GM19324 (cell line): ENCODE results near the gene EPHA6.
"Not testable (repeated sequence)": the region's sequence is repeated elsewhere in the genome, so short reads cannot be mapped to it uniquely, and the experiment has no call there.

Source experiments
- ATAC-seq: cut with Tn5 transposase; IDR thresholded peaks from one replicate; pipeline ENCODE4 v1.9.1; 2021; ENCODE audit warnings: mild to moderate bottlenecking, moderate library complexity; ENCODE audit not compliant: unreplicated experiment, low FRiP score

The EPHA6 gene

DNA sequence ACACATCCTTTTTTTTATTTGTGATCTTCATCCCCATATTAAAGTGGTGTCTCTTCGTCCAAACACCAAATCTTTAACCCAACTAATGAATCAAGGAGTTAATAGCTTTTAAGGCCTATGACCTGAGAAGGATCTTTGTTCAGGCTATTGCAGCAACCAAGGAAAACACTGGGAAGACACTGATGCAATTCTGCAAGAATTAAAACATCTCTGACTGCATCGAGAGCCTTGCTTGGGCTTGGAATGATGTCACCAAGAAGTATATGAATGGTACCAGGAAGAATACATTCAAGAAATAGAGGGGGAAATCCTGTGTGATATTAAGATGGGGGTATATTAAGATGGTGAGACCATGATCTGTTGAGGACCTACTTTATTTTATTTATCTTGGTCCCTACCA lies 736.0 kb downstream of the EPHA6 start:
- no peak for ATAC-seq

DNA sequence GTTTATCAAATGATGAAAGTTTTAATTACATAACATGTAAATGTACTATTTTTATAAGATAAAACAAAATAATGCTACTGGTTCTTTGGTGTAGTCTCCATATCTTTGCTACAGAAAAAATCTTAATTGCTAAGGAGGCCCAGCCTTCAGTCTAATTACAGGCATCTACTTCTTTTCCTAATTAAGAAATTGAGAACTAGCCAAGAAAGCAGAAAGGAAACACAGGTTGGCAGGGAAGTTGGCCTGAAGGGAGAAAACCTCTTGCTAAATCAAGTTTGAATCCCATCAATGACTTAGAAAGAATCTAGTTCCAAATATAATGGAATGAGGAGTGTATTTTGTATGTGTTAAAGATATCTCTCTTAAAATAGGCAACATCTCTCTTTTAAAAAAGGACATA lies 737.8 kb downstream of the EPHA6 start:
- no peak for ATAC-seq

DNA sequence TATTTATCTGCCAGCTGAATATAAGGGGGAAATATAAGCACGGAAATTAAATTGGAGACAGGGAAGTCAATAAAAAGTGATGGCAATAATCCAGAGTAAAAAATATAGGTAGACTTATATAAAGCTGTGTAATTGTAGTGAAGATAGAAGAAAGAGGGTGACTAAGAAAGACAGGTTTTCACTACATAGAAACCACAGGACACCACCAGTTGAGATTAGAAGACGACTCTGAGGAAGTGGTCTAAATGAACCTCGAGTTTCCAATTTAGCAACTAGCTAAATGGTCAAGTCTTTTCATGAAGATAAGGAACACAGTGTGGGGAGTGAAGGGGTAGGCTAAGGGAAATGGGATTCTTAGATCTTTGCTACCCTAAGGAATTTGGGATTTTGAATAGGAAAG lies 761.3 kb downstream of the EPHA6 start:
- ATAC-seq, result no peak

DNA sequence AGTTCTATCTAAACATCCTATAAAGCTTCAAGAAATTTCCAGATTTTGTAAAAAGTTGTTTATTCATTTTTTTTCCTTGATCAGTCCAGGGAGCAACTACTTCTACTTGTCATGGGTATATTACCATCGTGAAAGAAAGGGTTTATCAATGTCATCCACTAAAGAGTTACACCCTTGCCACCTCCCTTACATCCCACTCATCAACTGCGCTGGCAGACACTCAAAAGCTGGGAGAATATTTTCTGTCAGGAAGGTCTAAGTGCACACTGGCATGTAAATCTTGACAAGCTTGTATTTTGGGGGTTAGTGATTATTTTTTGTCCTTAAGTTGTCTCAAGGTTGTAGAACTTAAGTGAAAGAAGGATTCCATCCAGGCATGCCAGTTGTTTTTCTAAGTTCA lies 761.8 kb downstream of the EPHA6 start:
- ATAC-seq, result no peak

DNA sequence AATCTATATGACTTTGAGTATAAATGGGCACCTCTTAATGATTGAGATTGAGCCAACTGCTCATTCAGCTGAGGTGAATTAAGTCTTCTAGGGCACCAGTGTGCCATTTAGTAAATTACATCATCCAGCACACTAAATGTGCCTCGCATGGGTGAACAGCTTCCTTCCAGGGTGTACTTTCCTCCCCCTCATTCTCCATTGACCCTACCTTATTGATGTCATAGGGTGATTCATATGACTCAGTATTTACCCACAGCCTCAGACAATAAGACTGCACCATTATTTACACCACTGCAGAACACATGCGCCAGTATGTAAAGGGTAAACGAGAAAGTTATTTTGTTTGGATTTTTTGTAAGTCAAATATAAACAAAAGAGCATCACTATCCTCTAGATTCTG lies 765.0 kb downstream of the EPHA6 start:
- no peak for ATAC-seq

DNA sequence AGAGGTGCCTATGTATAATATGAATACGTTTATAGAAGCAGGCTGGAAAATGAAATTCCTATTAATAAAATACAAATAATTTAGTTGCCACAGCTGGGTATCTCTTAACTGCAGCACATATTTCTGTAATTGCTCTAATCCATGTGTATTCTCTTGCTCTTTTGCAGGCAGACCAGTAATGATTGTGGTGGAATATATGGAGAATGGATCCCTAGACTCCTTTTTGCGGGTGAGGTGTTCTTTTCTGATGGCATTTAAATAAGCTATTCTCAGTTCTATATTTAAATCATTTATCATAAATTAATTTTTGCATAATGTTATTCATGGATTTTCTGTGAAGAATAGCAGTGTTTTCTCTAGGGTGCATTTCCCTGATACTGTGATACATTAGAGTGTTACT lies 796.2 kb downstream of the EPHA6 start:
- ATAC-seq, result no peak

DNA sequence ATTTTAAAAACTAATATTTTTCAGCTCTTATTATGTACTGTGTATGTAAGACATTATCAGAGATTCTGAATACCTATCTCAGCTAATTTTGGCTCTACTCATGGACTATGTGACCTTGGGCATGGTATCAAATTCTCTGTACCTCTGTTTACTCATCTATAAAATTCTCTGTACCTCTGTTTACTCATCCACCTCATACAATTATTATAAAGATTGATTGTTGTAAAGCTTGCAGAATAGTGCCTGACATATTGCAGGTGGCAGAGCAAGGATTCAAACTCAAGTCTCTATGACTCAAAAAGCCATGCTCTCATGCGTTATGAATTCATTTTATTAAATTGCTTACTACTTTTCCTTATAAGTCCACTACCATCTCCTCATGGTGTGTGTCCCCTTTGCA lies 798.2 kb downstream of the EPHA6 start:
- no peak for ATAC-seq

DNA sequence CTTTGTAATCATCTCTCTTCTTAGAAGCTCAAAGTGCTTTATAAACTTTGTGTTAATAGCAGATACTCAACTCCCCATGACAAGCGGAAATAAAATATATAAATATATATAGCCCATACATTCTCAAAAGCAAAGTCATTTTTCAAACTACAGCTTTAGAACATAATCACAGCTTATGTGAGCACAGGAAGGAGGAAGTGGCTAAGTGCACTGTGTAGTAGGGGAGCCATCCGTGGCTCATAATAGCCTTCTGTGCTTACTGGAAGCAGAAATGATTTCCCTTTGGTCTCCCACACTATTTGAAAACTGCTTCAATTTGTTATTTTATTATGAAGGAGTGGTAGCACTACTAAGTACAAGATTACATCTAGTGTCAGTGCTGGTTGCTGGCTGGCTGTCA lies 798.7 kb downstream of the EPHA6 start:
- ATAC-seq, result no peak

DNA sequence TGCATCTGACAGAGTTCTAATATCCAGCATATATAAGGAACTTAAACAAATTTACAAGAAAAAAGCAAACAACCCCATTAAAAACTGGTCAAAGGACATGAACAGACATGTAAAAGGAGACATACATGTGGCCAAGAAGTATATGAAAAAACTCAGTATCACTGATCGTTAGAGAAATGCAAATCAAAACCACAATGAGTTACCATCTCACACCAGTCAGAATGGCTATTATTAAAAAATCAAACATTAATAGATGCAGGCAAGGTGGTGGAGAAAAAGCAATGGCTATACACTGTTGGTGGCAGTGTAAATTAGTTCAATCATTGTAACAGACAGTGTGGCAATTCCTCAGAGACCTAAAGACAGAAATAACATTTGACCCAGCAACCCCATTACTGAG lies 806.1 kb downstream of the EPHA6 start:
- not testable (repeated sequence) for ATAC-seq

DNA sequence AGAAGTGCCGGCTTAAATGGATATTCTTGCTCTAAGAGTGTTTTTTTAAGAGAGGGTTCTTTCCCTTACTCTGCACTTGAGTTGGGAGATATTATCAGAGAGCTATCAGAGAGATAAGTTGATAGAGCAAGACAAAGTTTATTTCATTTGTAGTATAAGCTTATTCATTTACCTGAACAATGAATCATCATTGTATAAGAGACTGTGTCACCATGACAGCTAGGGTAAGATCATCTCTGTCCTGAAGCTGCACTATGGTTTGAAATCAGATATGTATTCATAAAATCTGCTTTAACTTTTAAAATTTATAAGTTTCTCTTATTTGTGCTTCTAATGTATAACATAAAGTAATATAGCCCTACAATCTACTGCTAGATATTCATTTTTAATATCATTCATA lies 822.1 kb downstream of the EPHA6 start:
- ATAC-seq, result no peak

DNA sequence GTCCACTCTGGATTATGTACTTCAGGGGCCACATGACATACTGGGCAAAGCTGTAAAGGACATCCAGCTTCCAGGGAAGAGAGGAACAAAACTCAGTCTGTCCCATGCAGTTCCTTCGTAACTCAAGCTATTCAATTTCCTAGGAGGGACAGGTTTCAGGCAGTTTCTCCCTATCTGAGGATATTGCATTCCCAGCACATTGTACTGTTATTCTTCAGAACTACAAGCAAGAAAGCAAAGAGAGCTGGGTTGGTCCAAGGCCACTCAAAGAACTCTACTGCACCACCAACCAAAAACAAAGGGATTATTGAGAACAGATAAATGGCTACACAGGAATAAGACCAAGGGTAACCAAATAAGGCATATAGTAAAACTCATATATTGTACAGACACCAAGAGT lies 832.5 kb downstream of the EPHA6 start:
- no peak for ATAC-seq

DNA sequence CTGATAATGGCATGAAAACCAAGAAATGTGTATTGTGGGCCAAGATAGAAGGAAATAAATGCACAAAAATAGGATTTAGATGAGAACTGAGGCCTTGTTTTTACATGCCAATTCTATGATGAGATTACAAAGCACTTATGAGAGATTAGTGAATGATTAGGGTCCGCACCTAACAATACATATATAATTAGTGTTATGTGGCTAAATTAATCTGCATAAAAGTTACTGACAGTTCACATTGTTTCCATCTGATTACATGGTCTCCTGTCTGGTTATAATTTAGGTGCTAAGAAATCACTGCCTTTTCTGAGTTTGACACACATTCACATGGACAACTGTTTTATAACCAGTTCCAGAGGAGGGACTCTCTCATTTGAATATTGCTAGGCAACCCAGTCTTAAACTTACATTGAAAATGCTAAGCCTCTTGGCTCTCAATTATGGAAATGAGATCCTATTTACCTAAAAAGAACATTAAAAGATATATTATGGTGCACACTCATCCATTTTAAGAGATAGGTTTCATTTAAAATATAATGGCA lies 833.1 kb downstream of the EPHA6 start:
- no peak for ATAC-seq

DNA sequence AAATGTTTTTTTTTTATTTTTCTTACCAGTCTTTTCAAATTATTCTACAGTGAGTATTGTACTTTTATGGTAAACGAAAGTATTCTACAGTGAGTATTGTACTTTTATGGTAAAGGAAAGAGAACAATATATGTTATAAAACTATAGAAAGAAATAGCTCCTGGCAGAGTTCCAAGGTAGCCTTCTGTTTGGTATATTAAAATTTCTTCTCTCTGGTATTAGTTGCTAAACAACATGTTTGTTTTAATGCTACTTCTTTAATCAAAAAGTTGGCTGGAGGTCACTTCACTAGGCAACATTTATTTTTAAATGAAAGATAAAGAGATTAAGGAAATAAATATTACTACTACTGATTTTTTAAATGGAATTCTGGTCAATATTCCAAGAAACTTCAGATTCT lies 841.6 kb downstream of the EPHA6 start:
- no peak for ATAC-seq

DNA sequence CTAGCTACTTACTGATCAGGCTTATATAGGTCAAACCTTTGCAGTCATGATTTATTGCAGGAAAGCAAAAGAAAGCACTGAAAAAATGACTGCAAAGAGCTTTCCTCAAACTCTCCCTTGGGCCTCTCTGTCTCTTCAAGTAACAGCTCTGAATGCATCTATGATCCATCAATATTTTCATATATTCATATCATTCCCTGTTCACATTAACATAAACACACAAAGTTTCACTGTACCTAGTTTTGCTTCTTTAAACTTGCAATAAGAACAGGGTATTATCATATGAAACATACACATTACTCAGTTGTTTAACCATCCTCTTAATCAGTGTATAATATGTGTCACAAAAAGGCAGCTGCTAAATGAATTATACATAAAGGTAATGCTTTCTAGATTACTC lies 842.2 kb downstream of the EPHA6 start:
- ATAC-seq, result no peak

DNA sequence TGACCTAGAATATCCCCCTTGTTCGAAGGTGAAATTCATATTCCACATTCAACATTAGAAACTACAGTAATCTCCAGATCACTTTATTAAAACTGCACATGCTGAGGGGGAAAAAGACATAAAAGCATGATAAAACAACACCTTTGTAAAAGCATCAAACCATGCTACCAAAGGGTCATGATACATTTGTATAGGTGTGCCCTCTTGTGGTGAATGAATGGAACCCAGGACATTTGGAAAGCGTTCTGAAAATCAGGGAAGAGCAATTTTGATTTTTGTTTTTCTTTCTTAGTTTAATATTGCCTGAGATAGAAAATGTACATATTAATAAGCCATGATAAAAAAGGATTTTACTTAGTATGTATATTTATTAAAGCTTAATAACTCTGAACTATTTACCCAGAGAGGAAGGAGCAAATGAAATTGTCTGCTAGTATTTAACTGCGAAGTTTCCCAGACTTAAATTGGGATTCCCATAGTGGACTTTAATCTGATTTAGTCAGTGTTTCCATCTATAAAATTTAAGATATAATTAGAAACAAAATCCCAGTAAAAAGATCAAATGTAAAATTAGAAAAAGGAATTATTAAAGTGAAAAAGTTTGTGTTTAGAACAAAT lies 844.4 kb downstream of the EPHA6 start:
- ATAC-seq, result no peak

DNA sequence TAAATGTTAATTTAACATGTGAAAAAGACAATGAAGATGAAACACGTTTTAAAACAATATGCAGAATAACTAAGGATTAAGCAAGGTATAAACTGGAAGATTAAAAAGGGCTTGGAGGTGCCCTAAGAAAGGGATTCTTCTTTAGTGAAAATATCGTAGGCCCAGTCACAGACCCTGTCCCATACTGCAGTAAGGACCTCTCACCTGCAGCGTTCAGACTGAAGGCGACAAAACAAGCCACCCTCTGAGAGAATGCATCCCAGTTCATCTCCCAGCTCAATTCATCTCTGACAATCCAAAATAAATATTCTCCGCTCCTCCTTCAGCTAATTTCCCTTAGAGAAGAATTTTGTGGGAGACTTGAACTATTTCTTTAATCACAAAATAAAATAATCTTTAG lies 847.9 kb downstream of the EPHA6 start:
- ATAC-seq, result no peak

DNA sequence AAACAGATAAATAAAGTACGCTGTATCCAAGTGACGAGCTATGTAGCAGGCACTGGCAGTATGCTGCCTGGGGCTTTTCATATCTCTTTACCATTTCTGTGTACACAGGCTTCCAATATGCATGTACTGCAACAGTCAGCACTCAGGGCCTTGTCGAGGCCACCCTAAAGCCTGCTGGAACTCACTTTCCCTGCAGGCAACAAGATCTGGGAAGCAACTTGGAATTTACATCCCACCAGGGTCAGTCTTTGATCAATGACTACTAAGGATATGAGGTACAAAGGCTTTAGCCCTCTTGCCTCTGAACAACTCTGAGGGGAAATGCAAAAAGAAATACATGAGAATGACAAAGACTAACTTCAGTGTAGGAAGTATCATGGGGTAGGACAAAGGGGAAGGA lies 848.4 kb downstream of the EPHA6 start:
- ATAC-seq, result no peak

DNA sequence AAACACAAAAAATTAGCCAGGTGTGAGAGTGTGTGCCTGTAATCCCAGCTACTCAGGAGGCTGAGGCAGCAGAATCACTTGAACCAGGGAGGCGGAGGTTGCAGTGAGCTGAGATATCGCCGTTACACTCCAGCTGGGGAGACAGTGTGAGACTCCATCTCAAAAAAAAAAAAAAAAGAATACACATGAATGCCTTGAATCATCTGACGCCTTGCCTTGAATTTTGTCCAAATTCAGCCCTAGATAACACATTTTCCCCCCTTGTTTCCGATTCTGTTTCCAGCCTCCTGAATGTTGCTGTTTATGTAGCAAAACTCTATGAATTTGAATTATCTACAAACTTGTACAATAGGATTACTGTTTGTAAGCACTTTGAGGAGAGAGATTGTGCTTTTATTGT lies 851.5 kb downstream of the EPHA6 start:
- ATAC-seq, result no peak

DNA sequence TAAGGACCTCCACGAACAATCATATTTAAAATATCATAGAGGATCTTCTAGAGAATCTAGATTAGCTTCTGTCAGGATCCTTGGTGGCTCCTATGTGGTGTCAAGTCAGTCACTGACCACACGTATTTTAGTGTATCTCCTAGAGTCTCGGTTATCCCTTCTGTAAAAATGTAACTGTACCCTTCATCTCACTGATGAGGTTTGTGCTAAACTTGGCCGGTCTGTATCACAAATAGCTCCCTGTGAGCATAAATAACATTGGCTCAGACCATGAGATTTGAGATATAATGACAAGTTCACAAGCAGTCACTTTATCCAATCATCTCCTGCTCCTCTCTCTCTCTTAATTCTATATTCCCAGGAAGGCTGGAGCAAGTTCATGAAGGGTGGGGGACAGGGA lies 856.6 kb downstream of the EPHA6 start:
- ATAC-seq, result no peak

DNA sequence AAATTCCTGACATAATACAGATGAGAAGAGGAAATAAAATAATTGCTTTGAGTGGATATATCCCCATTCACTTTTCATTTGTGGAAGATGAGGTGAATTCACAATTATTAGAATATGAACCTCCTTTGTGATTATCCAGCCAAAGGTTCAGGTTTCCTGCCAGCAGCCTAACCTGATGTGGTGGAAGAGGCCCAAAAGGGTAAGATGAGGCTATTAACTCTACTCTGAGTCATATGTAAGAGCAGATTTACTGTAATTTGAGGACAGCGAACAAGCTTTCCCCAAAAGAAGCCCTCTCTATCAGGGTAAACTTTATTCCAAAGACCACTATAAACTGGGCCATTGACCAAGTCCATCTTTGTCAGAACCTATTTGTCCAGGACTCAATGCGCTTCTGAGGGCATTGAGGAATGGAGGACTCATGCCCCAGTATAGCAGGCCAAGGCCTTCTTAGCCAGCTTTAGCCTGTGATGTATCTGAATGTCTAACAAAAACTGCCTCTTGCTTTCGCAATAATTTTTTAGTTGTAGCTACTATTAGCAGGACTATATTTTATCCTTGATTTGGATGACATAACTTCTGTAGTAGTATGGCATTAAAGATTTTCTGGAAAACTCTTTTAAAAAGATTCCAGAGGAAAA lies 859.1 kb downstream of the EPHA6 start:
- ATAC-seq, result no peak

DNA sequence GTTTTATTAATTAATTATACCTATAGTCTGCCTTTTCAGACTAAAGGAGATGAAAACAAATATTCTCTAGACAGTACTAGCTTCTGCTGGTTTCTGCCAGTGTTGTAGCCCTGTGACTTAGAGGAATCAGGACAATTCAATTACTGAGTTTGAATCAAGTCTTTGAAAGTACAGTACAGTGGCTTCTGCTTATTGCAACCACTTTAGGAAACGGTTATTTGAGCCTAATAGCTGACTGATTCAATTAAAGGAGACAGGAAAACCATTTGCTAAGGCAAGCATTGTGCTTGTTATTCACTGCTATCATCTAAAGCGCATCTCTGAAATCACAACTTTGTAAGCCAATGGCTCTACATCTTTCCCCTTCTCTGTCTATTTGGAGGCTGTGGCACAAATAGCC lies 860.1 kb downstream of the EPHA6 start:
- ATAC-seq, result no peak

DNA sequence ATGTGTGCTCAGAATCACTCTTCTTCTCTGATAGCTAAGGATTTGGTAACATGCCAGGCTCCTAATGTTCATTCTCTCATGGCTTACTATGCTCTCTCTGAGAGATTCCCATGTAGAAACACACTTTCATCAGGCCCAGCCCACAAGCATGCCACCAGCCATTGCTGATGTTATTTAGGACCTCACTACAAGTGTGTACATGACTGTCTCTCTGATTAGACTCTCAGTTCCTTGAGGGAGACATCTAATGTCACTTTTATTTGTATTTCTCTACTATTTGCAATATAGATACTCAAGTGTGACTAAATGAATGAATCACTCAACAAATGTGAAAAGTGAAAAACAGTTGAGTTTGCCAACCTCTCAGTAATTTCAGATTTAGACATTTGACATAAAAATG lies 865.8 kb downstream of the EPHA6 start:
- no peak for ATAC-seq

DNA sequence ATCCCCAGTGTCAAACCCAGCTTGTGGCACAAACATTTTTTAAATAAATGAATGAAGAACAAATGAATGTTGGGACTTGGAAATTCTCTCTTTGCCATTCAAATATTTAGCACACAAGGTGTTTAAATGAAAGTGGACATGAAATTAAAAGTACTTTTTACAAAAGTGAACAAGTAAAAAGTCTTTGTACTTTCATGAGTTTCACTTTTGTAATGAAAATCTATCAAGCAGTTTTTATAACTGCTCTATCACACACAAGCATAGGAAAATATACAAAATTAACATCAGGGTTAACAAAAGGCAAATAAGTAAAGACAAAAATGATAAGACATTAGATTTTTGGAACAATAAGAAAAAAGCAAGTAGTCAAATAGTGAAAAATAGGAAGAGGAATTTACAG lies 866.3 kb downstream of the EPHA6 start:
- ATAC-seq, result no peak
